Articular chondrocyte of knee joint (primary cell): ENCODE results near the gene DAAM1. TPM values are rescaled to one million over a fixed set of nuclear protein-coding genes. Genes with fewer than 3 reads are reported as not detected.

Experiments
- total RNA-seq: library from RNA; depleted of rRNA; stranded (reverse); fragments of >200 nt; gene quantifications from 2 replicates; pipeline ENCODE4 v1.2.3, GENCODE V29; 2012

Gene DAAM1
- 20.5 and 22.6 TPM in 2 replicates for total RNA-seq

GRCh38 chr14:59188461-59189090 is at the start of gene DAAM1:
DAAM1 (plus strand) TSS chr14:59188667; CDS start chr14:59263478, 74,811 bp downstream.

